ENCODE data around the gene AIDA.
A peak's percentile ranks its signal among the peaks of the same experiment; 100 is the strongest.

The AIDA gene

GRCh38 chr1:222653178-222653827, 59.0 kb downstream of the AIDA start:
- no peak for FAIRE-seq

GRCh38 chr1:222652676-222653075, 59.6 kb downstream of the AIDA start:
- FAIRE-seq (no peak), DNase-seq (ENCODE audit: low spot score) (no peak)

More at GRCh38 chr1:222653178-222653827, 59.0 kb downstream of the AIDA start:
- no peak for DNase-seq (ENCODE audit: low spot score)

DNA sequence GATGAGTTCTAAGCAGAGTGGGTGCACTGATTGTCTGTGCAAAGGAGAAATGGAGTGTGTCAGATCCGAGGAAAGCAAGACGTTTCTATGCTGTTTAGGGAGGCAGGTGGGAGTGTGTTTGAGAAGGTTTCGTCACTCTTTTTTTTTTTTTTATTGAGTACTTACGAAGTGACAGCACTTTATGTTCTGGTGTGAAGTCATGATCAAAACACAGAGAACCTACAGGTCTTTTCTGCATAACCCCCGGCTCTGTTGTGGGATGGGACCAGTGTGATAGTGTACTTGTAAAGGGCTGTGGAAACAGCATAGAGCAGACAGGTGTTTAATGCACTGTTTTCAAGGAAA, 67.7 kb downstream of the AIDA start:
- no peak for DNase-seq (ENCODE audit: low spot score)
- FAIRE-seq, result no peak

GRCh38 chr1:222643938-222644635, 68.2 kb downstream of the AIDA start:
- DNase-seq (ENCODE audit: low spot score), result peak; percentile 97
- peak; percentile 98 for FAIRE-seq

- DNase-seq (ENCODE audit: low spot score) (no peak), FAIRE-seq (no peak)
These were observed 68.7 kb downstream of the AIDA start for GRCh38 chr1:222643606-222643937.

DNA sequence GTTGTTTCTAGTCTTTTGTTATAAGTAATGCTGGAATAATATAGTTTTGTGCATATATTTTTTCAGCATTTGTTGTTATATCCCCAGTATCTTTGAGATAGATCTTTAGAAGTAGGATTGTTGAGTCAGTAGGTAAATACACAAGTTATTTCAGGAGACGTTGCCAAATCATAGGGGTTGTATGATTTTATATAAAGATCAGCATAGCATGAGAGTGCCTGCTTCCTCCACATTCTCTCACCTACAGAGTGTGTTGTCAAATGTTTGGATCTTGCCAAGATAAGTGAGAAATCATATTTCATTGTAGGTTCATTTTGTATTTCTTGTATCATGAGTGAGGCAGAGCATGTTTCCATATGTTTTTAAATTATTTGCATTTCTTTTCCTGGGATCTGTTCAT, 69.8 kb downstream of the AIDA start:
- no peak for DNase-seq (ENCODE audit: low spot score)
- no peak for FAIRE-seq

DNA sequence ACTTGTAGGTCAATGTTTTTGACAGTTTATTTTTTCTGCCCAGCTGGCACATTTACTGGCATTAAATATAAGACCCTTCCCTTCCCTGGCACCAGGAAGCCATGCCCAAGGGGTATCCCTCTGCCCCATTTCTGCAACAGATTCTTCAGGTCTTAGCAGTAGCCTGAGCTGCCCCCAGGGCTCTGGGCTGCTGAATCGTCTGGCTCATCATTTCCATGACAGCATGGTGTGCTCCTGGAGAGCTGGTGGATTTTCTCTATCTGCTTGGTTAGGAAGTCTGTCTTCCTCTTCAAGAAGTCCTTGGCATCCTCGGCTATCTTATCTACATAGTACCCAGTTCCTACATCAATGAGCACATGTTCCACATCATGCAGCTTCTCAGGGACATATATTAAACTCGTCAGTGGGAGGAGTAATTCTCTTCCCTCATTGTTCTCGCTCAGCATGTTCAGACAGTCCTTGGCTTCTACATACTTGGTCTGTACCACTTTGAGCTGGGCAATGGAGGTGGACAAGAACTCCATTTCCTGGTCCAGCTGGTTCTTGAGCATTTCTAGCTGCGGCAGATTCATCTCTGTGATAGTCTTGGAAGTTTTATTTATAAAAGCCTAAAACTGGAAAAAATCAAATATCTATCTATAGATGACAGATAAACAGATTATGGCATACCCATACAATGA, 70.9 kb downstream of the AIDA start:
- DNase-seq (ENCODE audit: low spot score) (no peak), FAIRE-seq (no peak)

DNA sequence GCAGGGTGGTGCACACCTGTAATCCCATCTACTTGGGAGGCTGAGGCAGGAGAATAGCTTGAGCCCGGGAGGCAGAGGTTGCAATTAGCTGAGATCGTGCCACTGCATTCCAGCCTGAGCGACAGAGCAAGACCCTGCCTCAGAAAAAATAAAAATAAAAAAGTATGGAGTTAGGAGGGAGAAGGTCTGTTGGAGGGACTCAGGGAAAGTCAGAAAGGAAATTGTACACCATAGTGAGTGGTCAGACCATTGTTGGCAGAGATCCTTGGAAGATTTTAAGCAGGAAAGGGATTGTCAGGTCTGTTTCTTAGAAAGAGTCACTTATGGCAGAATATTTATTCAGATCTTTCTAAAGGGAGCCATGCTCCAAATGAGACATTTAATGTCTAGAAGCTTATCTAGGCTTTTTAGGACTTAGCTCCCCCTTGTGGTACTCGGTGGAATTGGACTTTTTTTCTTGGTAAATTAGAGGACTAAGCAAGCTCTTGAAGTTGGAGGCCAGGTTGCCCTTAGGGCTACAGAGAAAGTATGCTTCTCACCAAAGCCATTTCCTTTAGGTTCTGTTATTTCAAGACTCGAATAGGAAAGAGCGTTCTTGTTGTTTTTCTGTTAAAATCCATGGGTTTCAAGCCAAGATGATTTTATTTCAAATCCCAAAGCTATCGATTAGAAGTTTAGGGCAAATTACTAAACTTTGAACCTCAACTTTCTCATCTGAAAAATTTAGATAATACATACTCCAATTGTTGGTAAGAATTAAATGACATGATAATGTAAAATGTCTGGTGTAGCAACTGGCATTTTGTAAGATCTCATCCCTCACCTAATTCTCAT, 77.9 kb downstream of the AIDA start:
- peak; percentile 76 for DNase-seq (ENCODE audit: low spot score)
- FAIRE-seq, result peak; percentile 80

- no peak for FAIRE-seq
- no peak for DNase-seq (ENCODE audit: low spot score)
These were observed 79.5 kb downstream of the AIDA start for GRCh38 chr1:222632749-222633148.

- DNase-seq (ENCODE audit: low spot score) (no peak), FAIRE-seq (no peak)
These were observed 80.6 kb downstream of the AIDA start for GRCh38 chr1:222631611-222632208.

- DNase-seq (ENCODE audit: low spot score), result no peak
- FAIRE-seq, result no peak
These were observed 82.3 kb downstream of the AIDA start for GRCh38 chr1:222629921-222630535.

DNA sequence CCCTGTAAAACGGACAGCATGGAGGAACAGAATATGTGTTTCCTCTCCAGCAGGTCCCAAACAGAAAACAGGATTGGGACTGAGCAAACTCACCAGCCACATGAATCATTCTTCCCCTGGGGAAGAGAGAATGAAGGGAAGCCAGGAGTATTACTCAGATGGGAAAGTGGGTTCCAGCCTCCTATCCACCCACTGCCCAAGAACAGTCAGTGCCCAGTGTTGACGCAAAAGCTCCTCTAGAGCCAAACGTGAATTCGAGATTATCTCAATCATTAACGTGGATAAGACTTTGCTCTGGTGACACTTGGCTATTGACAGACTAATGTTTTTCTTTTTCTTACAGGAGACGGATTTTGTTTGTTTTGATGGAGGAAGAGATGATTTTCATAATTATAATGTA, 85.1 kb downstream of the AIDA start:
- no peak for FAIRE-seq
- DNase-seq (ENCODE audit: low spot score), result no peak

DNA sequence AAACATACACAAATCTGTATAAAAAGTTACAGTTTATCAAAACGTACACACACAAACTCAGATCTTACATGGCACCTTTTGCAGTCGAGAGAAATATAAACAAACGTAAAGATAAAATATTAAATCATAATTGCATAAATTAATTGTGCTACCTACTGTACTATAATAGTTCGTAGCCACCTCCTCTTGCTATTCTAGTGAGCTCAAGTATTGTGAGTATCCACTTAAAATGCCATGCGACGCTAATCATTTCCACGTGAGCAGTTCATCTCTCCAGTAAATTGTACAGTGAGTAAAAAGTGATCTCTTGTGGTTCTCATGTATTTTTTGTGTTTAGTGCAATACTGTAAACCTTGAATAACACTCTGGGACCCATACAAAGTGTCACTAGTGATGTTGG, 88.1 kb downstream of the AIDA start:
- DNase-seq (ENCODE audit: low spot score) (no peak), FAIRE-seq (no peak)

- DNase-seq (ENCODE audit: low spot score) (no peak), FAIRE-seq (no peak)
These were observed 88.8 kb downstream of the AIDA start for GRCh38 chr1:222623458-222623857.

GRCh38 chr1:222622765-222623164, 89.5 kb downstream of the AIDA start:
- DNase-seq (ENCODE audit: low spot score) (no peak), FAIRE-seq (no peak)

- DNase-seq (ENCODE audit: low spot score) (no peak), FAIRE-seq (no peak)
These were observed 91.7 kb downstream of the AIDA start for GRCh38 chr1:222620566-222620965.

DNA sequence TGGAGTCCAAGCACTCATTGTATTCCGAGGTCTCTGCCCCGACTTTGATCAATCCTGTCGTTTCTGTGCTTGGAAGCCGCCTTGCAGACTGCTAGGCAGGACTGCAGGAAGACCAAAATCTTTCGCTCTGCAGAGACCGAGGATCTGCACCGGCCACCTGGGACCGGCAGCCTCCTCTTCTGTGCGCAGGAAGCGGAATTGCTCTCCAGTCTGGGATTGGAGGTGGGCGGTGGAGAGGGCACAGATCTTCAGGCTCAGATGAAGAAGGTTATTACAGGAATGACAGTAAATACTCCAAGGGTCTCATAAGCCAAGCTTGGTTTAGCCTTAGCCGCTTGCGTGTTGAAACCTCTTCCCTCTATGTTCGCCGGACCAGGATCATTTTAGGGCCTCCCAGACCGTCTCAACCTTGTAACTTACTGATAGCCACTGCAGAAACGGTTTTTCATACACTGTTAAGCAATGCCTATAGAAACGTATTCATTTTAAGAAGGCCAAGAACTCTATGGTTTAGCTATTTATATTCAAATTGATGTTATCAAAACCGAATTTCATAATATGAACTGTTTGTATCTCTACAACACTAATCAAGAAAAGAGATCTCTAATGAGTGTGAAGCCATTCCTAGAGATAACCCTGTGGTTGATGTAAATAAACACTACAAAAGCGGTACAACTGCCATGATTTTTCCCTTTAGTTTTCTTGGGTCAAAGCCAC, 93.3 kb downstream of the AIDA start:
- DNase-seq (ENCODE audit: low spot score) (peak; percentile 10), FAIRE-seq (no peak)

Data from RCC 7860 (cell line).